A549 treated with RU486 at 1 μM for 4 hours (cell line): ENCODE data around the gene CNOT3. TPM values are rescaled to one million over a fixed set of nuclear protein-coding genes. Genes with fewer than 3 reads are reported as not detected.

ENCODE experiments used
- total RNA-seq: library from RNA; stranded (reverse); fragments of 200-300 nt; extraction: Qiagen RNA extraction; gene quantifications from 5 replicates; pipeline ENCODE4 v1.2.3, GENCODE V29; 2022; ENCODE audit warnings: low read depth

Gene CNOT3
- total RNA-seq, result 57.2 to 72.3 TPM (median 69.3 TPM) in 5 replicates

GRCh38 chr19:54137699-54138488, at the start of gene CNOT3:
CNOT3 (plus strand) TSS chr19:54137762; CDS start chr19:54142979, 5,217 bp downstream.

GRCh38 chr19:54100561-54100960, 37.0 kb upstream of the CNOT3 start, which contains the start of gene OSCAR:
OSCAR (minus strand) TSS chr19:54100803; CDS start chr19:54100792, 11 bp downstream.

GRCh38 chr19:54102421-54103169, 35.0 kb upstream of the CNOT3 start, which contains the start of gene NDUFA3:
NDUFA3 (plus strand) TSS chr19:54102855; CDS start chr19:54102879, 24 bp downstream.

GRCh38 chr19:54115109-54116063, 22.2 kb upstream of the CNOT3 start, which contains the start of the genes PRPF31 and TFPT:
PRPF31 (plus strand) TSS chr19:54115754; CDS start chr19:54118279, 2,525 bp downstream.
TFPT (minus strand) TSS chr19:54115657; CDS start chr19:54115269, 388 bp downstream.

GRCh38 chr19:54159352-54160181, 22.0 kb downstream of the CNOT3 start, which contains the start of gene LENG1:
LENG1 (minus strand) TSS chr19:54159721; CDS start chr19:54159695, 26 bp downstream.

GRCh38 chr19:54172471-54173358, 35.2 kb downstream of the CNOT3 start, which contains the start of gene TMC4:
TMC4 (minus strand) TSS chr19:54173160; CDS start chr19:54173117, 43 bp downstream.

GRCh38 chr19:54189145-54189734, 51.7 kb downstream of the CNOT3 start, which contains the start of gene MBOAT7:
MBOAT7 (minus strand) TSS chr19:54189580; CDS start chr19:54188508, 1,072 bp downstream.

GRCh38 chr19:54191011-54191810, 53.6 kb downstream of the CNOT3 start, which contains the start of gene TSEN34:
TSEN34 (plus strand) TSS chr19:54191308; CDS start chr19:54191365, 57 bp downstream.

Other genes with a start within 250 kb of the CNOT3 start
- gene CACNG7, start 228.5 kb upstream of the CNOT3 start, total RNA-seq, result 6.4 to 10.4 TPM (median 9.3 TPM) in 5 replicates
- gene CACNG8, start 174.8 kb upstream of the CNOT3 start, total RNA-seq, result 0.69 to 1.5 TPM (median 1.3 TPM) in 5 replicates
- 10.5 to 14.4 TPM (median 12.1 TPM) in 5 replicates for gene CACNG6, start 146.1 kb upstream of the CNOT3 start, total RNA-seq
- 0.24 to 1.1 TPM (median 0.49 TPM) in 5 replicates for gene VSTM1, start 73.9 kb upstream of the CNOT3 start, total RNA-seq
- not detected in 5 replicates for gene TARM1, start 56.4 kb upstream of the CNOT3 start, total RNA-seq
- gene OSCAR, start 37.0 kb upstream of the CNOT3 start, total RNA-seq, result 0.20 to 0.59 TPM (median 0.32 TPM) in 5 replicates
- gene NDUFA3, start 34.9 kb upstream of the CNOT3 start, total RNA-seq, result 182 to 311 TPM (median 230 TPM) in 5 replicates
- gene TFPT, start 22.1 kb upstream of the CNOT3 start, total RNA-seq, result 21.4 to 26.1 TPM (median 22.6 TPM) in 5 replicates
- gene PRPF31, start 22.0 kb upstream of the CNOT3 start, total RNA-seq, result 105 to 129 TPM (median 117 TPM) in 5 replicates
- gene LENG1, start 22.0 kb downstream of the CNOT3 start, total RNA-seq, result 8.1 to 10.5 TPM (median 8.3 TPM) in 5 replicates
- gene TMC4, start 35.4 kb downstream of the CNOT3 start, total RNA-seq, result 0.98 to 2.3 TPM (median 1.2 TPM) in 5 replicates
- gene MBOAT7, start 51.8 kb downstream of the CNOT3 start, total RNA-seq, result 117 to 173 TPM (median 146 TPM) in 5 replicates
- gene TSEN34, start 53.5 kb downstream of the CNOT3 start, total RNA-seq, result 81.1 to 135 TPM (median 123 TPM) in 5 replicates
- 2,109 to 2,638 TPM (median 2,211 TPM) in 5 replicates for gene RPS9, start 63.1 kb downstream of the CNOT3 start, total RNA-seq
- 0.16 to 0.28 TPM in 2 of 5 replicates, not detected in the others for gene LILRB3, start 85.2 kb downstream of the CNOT3 start, total RNA-seq
- not detected in 5 replicates for gene LILRA6, start 105.0 kb downstream of the CNOT3 start, total RNA-seq
- 0.02 TPM in 1 of 5 replicates, not detected in the others for gene LILRB5, start 119.5 kb downstream of the CNOT3 start, total RNA-seq
- 0.03 to 0.28 TPM in 2 of 5 replicates, not detected in the others for gene LILRB2, start 143.3 kb downstream of the CNOT3 start, total RNA-seq
- gene LILRA5, start 175.4 kb downstream of the CNOT3 start, total RNA-seq, result not detected in 5 replicates
- not detected in 5 replicates for gene LILRA4, start 201.4 kb downstream of the CNOT3 start, total RNA-seq
- not detected in 5 replicates for gene LAIR1, start 227.2 kb downstream of the CNOT3 start, total RNA-seq